ENCODE results near the gene PDE5A. TPM values are rescaled to one million over a fixed set of nuclear protein-coding genes. Genes with fewer than 3 reads are reported as not detected.
"Not testable (repeated sequence)": the region's sequence is repeated elsewhere in the genome, so short reads cannot be mapped to it uniquely, and the experiment has no call there.

PDE5A gene
- total RNA-seq, 1 donor from 2014 or later: 7.6 TPM

DNA sequence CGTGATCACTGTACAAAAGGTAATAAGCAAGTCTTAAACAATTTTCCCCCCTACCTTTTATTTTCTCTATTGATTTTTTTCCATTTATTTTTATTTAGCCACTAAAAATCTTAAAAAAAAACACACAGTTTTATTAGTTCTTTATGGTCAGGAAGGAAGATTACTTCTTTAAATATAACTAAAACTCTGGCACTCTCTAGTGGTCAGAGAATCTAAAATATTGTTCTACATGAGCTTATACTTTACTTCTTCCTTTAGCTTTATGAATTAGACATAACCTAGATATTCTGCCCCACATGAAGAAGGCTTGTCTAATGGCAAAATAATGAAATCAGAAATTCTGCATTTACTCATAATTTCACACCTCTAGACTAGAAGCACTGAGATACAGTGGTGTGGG is 135.2 kb downstream of the PDE5A start:
- intact Hi-C loops (cut with micrococcal nuclease): loop anchor here (10.0 kb wide), 1 partner anchor 179 kb away; no protein-coding TSS in a partner anchor
- DNase-seq (no peak), ATAC-seq (no peak)

DNA sequence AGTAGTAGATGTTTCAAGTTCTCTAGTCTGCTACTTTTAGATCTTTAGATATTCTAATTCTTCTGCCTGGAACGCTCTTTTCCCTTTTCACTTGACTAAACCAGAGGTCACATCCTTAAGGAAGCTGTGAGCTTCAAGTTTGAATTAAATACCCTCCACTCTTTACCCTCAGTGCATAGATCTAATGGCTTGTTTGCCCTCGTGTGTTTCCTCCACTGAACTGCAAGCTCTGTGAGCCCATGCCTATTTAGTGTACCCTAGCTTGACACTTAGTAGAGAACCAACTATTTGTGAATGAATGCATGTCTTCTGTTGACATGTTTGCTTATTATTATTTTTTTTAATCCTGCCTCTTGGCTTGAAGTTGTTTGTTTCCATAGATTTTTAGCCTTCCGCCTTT is 138.3 kb downstream of the PDE5A start:
- peak; percentile 45 for ATAC-seq
- no peak for DNase-seq
- intact Hi-C loops (cut with micrococcal nuclease): loop anchor here (10.0 kb wide), 1 partner anchor 176 kb away; no protein-coding TSS in a partner anchor

DNA sequence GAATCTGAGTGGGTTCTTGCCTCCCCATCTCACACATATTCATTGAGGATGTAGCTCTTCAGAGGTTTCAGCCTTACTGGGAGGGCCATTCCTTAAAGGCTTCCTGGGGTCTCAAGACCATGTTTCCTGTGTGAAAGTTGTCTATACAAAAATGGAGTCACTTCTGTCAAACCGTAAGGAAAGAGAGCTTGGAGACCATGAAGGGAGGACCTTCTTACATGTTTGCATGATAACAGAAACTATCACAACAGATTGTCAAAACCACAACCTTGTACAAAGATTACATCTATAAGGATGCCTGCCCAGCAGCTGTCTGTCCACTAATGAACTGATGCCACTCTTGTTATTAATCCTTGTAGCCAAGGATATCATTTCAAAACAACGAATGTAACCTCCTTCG is 139.3 kb downstream of the PDE5A start:
- DNase-seq: no peak
- no peak for ATAC-seq
- intact Hi-C loops (cut with micrococcal nuclease): no loop called here

DNA sequence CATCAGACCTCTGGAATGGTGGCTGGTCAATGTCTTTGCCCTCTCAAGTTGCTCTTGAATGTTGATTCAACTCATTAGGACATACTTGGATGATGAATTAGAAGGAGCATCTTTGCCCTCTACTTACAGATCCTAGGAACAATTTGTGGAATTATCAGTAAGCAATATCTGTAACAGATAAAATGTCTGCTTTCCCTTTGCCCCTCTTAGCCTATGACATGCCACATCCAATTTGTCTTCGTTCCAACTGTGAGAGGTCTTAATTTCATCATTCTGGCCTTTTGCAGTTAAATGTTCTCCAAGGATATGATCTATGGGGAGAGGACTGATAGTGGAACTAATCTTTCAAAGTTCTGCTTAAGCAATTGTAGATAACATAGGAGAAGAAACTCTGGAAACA is 148.3 kb downstream of the PDE5A start:
- DNase-seq: no peak
- no peak for ATAC-seq
- intact Hi-C loops (cut with micrococcal nuclease): no loop called here

DNA sequence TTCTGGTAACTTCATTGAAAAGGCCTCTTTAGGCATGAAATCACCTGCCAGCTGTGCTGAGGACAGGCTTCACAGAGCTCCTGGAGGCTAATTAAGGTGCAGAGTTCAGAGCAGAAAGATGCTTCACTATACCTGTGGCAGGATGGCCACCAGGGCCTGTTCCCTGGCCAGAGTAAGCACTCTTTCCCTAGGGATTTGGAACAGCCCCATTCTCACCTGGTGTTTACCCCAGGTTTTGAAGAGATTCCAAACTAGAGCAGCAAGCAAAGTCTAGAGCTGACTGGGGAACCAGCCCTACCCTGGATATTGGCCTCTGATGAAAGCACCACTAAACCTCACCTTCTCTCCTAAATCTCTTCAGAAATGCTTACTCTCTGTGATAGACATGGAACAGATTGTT is 148.8 kb downstream of the PDE5A start:
- DNase-seq: no peak
- ATAC-seq: no peak
- intact Hi-C loops (cut with micrococcal nuclease): loop anchor here (10.0 kb wide), 1 partner anchor 175 kb away; a partner anchor contains a TSS

DNA sequence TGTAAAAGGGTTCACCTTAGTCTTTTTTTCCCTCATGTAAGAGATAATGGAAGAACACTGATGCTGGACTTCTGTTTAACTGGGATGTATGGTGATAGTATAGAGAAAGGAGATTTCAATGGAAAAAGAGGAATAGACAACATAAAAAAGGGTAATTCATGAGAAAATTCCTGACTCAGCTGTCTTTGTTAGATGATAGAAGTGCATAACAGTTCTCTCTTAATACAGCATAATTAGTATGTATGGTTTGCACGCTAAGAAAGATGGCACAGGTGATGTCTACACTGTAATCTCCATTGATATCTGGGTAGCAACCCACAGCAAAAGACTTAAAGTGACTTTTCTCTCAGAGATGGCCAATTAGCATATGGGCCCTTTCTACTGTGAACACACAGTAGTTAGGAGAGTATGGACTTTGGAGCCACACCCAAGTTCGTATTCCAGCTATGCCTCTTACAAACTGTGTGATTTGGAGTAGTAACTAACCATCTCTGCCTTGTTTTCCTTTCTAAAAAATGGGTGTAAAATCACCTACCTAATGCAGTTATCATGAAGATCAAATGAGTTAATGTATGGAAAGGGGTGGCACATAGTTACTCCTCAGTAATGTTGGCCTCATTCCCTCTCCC is 149.3 kb downstream of the PDE5A start:
- DNase-seq (no peak), ATAC-seq (no peak)
- intact Hi-C loops (cut with micrococcal nuclease): loop anchor here (10.0 kb wide), 1 partner anchor 174 kb away; a partner anchor contains a TSS

DNA sequence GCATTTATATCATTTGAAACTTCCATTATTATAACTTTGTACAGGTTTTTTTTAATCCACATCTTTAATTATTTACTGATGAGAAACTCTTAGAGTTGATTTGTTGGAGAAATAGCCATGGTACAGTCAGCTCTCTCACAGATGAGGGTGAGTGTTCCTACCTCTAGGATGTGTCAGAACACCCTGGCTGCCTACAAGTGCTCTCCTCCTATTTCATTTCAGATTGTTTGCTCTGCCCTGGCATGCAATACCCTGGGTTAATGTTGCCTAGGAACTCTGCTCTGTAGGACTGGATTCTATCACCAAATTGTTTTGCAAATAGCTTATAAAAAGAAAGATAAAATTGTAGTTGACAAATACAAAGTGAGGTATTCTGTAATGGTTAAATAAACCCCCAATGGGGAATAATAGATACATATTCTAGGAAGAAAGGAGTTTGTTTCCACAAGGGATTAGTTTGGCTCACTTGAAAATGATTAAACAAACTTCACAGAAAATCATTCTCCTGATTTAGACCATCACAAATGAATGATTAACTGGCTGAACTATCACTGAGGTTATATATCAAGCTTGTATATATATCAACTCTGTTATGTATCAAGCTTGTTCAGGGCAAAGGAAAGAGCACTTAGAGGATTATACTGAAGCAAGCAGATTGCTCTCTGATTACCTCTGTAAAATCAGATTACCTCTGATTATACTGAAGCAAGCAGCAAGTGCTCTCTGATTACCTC is 150.0 kb downstream of the PDE5A start:
- no peak for DNase-seq
- intact Hi-C loops (cut with micrococcal nuclease): loop anchor here (10.0 kb wide), 1 partner anchor 174 kb away; a partner anchor contains a TSS

DNA sequence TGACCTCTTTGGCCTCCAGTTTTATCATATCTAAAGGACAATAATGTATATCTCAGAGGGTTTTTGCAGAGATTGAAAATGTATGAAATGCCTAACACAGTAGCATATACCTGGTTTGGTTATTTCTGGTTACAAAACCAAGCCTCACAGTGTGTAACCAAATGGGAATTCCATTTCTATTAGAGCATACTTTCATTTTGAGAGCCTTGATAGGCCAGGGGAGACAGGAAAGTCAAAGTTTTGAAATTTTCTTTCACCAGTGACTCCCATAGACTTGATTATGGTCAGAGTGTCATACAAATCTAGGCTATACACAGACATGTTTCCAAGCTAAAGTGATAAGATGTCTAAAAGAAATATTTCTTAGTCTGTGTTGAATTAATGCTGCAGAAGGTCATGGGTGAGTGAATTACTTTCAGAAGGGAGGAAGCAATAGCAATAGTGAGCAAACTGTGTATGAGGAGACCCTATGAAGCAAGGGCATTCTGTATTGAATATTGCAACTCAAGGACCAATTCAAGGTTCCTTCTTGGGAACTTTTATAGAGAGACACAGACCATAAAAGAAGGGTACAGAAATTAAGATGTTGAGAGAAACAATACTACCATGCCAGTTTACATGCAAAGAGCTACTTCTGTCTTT is 151.1 kb downstream of the PDE5A start:
- intact Hi-C loops (cut with micrococcal nuclease): loop anchor here (10.0 kb wide), 1 partner anchor 173 kb away; a partner anchor contains a TSS
- DNase-seq (no peak), ATAC-seq (peak; percentile 73)

More for the DNA sequence above, 150.0 kb downstream of the PDE5A start:
- ATAC-seq: peak; percentile 86

DNA sequence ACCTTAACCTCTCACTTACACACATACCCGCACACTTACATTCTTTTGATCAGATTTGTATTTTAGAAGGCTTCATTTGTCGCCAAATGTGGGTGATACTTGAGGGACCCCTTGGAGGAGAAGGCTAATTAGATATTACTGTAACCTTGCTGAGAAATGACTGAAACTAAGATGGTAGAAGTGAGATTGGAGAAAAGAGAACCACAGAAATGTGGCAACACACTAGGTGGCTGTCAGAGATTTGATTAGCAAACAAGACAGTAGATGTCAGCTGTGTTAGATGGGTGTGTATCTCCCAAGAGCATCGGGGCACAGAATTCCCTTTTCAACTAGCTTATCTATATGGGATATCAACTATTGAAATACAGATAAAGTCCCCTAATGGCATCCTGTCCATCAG is 157.3 kb downstream of the PDE5A start:
- intact Hi-C loops (cut with micrococcal nuclease): loop anchor here (10.0 kb wide), 1 partner anchor 166 kb away; a partner anchor contains a TSS
- no peak for ATAC-seq
- no peak for DNase-seq

DNA sequence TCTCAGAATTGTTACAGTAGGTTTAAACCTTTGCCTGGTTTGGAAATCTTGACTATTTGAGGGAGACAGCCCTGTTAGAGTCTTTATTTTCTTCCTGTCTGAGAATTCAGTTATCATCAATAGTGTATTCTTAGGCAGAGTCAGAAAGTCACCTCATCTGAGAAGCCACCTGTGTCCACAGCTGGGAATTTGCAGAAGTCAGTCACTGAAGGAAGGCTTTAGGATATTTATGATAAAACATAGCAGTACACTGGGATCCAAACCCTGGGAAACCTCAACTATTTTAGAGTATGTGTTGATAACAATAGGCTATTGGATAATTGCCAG is 157.9 kb downstream of the PDE5A start:
- intact Hi-C loops (cut with micrococcal nuclease): loop anchor here (10.0 kb wide), 1 partner anchor 166 kb away; a partner anchor contains a TSS
- not testable (repeated sequence) for DNase-seq, ATAC-seq

DNA sequence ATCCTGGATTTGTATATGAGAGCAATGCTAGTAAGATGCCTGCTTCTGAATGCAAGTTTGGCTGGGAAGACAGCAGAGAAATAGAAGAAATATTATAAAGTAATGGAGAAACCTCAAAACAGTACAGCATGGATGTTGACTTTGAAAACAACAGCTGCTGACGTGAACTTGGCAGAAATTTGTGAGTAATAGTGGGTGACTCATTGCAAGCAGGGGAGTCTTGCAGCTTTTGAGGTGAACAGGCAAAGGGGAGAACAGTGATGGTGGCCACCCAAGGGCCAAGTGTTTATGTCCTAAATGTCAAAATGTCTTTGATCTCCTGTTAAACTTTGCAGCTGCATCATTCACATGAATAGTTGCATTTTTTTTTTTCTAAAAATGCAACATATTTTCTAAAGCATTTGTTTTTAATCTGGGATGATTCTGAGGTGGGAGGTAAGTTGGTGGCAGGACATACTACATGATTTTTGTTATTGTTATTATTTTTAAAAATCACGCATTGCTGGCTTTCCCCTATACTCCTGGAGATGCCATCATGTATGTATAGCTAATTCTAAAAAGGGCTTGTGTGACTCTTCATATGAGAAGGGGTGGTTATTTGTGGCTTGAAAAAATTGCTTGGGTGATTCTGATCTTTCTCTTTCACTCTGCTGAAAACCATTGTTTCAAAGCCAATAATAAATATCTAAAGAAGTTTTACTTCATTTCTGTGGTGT is 158.4 kb downstream of the PDE5A start:
- intact Hi-C loops (cut with micrococcal nuclease): loop anchor here (10.0 kb wide), 1 partner anchor 165 kb away; a partner anchor contains a TSS
- not testable (repeated sequence) for ATAC-seq, DNase-seq

DNA sequence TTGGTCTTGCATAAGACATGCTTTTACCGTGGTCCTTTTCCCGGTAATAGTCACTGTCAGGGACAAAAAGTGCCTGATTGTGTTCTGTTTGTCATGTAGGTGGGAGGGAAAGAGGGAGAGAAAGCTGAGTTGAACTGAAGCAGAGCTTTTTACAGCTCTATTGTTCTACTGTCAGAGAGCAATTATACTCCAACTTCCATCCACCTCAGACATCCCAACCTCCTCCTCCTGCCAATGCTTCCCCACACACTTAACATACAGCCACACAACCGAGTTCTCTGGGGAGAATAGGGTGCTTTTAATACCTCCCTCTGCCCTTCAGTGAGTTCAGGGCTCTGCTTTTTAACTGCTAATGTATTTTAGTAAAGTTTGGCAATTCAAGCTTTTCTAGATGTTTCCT is 159.6 kb downstream of the PDE5A start:
- intact Hi-C loops (cut with micrococcal nuclease); DNase-seq; ATAC-seq: not testable (repeated sequence)

DNA sequence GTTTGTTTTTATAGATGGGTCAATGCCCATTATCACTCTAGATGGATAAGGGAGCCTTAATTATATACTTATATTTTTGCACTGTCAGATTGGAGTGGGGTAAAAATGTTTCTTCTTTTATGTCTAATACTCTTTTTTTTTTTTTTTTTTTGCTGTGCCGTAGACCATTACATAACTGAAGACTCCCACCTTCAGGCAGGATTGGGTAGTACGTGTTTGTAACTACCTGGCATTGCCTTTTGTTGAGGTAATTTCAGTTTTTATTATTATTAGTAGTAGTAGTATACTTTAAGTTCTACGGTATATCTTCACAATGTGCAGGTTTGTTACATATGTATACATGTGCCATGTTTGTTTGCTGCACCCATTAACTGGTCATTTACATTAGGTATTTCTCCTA is 165.9 kb downstream of the PDE5A start:
- ATAC-seq; DNase-seq; intact Hi-C loops (cut with micrococcal nuclease): not testable (repeated sequence)

DNA sequence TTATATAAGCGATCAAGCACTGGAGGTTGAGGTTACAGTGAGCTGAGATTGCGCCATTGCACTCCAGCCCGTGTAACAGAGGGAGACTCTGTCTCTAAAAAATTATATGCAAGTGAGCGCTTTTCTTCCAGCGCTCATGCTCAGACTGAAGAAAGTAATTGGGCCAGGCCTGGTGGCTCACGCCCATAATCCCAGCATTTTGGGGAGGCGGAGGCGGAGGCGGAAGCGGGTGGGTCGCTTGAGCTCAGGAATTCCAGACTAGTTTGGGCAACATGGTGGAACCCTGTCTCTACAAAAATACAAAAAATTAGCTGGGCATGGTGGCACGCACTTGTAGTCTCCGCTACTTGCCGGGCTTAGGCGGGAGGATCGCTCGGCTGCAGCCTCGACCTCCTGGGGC is 172.9 kb downstream of the PDE5A start:
- peak; percentile 45 for DNase-seq
- ATAC-seq; intact Hi-C loops (cut with micrococcal nuclease): not testable (repeated sequence)

DNA sequence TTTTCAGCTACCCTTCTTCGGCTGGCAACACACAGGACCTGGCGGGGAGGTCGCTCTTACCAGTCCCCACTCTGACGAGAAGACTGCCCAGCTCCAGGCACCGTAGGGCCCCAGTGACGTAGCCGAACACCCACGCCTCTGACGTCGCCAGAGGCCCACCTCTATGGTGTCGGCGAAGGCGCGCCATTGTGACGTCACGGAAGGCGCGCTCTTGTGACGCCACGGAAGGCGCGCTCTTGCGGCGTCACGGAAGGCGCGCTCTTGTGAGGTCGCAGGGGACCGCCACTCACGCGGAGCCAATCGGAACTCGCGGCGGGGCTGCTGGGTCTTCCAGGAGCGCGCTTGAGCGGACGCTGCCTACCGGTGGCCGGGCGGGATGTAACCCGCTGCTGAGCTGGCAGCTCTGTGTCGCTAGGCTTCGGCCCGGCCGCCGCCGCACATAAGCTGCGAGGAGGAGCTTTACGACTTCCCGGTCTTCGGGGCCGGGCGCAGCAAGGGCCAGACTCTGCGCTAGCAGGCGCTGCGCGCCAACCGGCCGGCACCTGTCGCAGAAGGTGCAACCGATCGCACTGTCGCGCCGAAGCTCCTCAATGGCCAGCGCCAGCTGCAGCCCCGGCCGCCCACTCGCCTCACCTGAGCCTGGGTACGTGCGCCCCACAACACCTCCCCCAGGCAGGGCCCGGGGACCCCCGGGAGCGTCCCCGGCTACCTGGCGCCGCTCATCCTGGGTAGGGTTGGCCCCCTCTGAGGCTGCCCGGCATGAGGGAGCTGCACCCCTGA is 173.9 kb downstream of the PDE5A start:
- intact Hi-C loops (cut with micrococcal nuclease): not testable (repeated sequence)
- peak; percentile 99 for DNase-seq
- ATAC-seq: peak; percentile 100

DNA sequence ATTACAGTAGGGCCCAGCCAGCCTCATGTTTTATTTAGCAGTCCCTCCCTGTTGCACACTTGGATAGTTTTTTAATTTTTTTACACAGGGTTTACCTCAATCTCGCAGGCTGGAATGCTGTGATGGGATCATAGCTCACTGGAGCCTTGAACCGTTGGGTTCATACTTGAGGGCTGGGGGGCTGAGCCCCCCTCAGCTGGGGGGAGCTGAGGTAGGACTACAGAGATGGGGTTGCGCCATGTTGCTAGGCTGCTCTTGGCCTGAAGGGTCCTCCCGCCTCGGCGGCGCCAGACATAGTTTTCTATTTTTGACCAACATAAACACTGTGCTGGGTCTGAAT is 174.5 kb downstream of the PDE5A start:
- ATAC-seq: peak; percentile 46
- intact Hi-C loops (cut with micrococcal nuclease); DNase-seq: not testable (repeated sequence)

DNA sequence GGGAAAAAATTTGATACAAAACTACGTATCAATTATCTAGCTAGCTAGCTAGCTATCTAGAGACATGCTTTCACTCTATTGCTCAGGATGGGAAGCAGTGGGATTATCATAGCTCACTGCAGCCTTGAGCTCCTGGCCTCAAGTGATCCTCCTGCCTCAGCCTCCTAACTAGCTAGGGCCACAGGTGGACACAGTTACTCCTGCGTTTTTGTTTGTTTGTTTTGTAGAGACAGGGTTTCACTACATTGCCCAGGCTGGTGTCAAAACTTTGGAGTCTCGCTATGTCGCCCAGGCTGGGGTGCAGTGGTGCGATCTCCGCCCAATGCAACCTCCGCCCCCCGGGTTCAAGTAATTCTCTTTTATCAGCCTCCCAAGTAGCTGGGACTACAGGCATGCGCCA is 175.3 kb downstream of the PDE5A start:
- DNase-seq; ATAC-seq; intact Hi-C loops (cut with micrococcal nuclease): not testable (repeated sequence)

DNA sequence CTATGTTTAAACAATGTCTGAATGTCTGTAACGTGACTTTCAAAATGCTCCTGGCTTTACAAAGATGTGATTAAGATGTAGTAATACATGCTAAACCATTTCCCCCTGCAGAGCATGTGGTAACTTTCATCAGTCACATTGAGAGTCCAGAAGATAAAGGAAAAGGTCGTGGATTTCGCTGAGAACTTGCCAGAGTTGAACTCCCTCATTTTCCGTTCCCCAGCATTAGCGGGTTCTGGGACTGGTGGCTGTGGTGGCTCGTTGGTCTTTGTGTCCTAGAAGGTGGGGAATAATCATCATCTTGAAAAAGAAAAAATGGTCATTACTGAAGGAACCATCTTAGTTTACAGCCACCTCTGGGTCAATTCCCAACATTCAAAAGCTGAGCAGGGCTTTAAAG is 178.8 kb downstream of the PDE5A start:
- intact Hi-C loops (cut with micrococcal nuclease); ATAC-seq; DNase-seq: not testable (repeated sequence)
